OCI-LY1 (cell line): ENCODE measurements around the gene ZNF319.

Experiments
- H2AFZ ChIP-seq: fragments of 200-600 bp; sonication (generic), shearing (Covaris generic); 2 replicates; pipeline ENCODE4 v1.6.0; 2014; ENCODE audit warnings: antibody characterized with exemption, mild to moderate bottlenecking, low read length
- H3F3A ChIP-seq: fragments of 200-600 bp; sonication (generic), shearing (Covaris generic); 2 replicates; pipeline ENCODE4 v1.6.0; 2014; ENCODE audit warnings: mild to moderate bottlenecking, antibody characterized with exemption, low read length, moderate library complexity; ENCODE audit not compliant: insufficient read depth
- H3K27ac ChIP-seq: fragments of 200-600 bp; sonication (generic); 2 replicates; pipeline ENCODE4 v1.5.1; 2014; ENCODE audit warnings: low read length, mixed run types, mild to moderate bottlenecking, low read depth; ENCODE audit not compliant: poor library complexity, severe bottlenecking
- H3K27me3 ChIP-seq: fragments of 200-600 bp; sonication (generic); 2 replicates; pipeline ENCODE4 v1.6.0; 2014; ENCODE audit warnings: antibody characterized with exemption, mild to moderate bottlenecking, low read length, moderate library complexity; ENCODE audit not compliant: insufficient read depth
- H3K36me3 ChIP-seq: fragments of 200-600 bp; sonication (generic); 2 replicates; pipeline ENCODE4 v1.6.1; 2014; ENCODE audit warnings: mild to moderate bottlenecking, antibody characterized with exemption, low read length, moderate library complexity, mixed read lengths; ENCODE audit not compliant: insufficient read depth
- H3K4me1 ChIP-seq: fragments of 200-600 bp; sonication (generic); 2 replicates; pipeline ENCODE4 v1.5.1; 2014; ENCODE audit warnings: mild to moderate bottlenecking, low read length, moderate library complexity; ENCODE audit not compliant: insufficient read depth, severe bottlenecking
- H3K4me2 ChIP-seq: fragments of 200-600 bp; sonication (generic), shearing (Covaris generic); 2 replicates; pipeline ENCODE4 v1.6.1; 2014; ENCODE audit warnings: low read length
- H3K4me3 ChIP-seq: fragments of 200-600 bp; sonication (generic); 2 replicates; pipeline ENCODE4 v1.5.1; 2014; ENCODE audit warnings: low read length, low read depth, mild to moderate bottlenecking, mixed read lengths; ENCODE audit not compliant: poor library complexity, severe bottlenecking
- H3K79me2 ChIP-seq: fragments of 200-600 bp; shearing (Covaris generic); 2 replicates; pipeline ENCODE4 v1.6.1; 2016; ENCODE audit warnings: mixed run types, low read length, mixed read lengths; ENCODE audit not compliant: insufficient read depth
- H3K9ac ChIP-seq: fragments of 200-600 bp; sonication (generic), shearing (Covaris generic); 2 replicates; pipeline ENCODE4 v1.6.1; 2014; ENCODE audit warnings: mild to moderate bottlenecking, low read length, mixed read lengths
- H3K9me2 ChIP-seq: fragments of 200-600 bp; sonication (generic), shearing (Covaris generic); 2 replicates; pipeline ENCODE4 v1.6.1; 2014; ENCODE audit warnings: low read depth, mild to moderate bottlenecking, low read length, mixed read lengths
- H3K9me3 ChIP-seq: fragments of 200-600 bp; shearing (Covaris generic); 2 replicates; pipeline ENCODE4 v1.6.1; 2014; ENCODE audit warnings: low read length, mixed read lengths
- H4K20me1 ChIP-seq: fragments of 200-600 bp; sonication (generic), shearing (Covaris generic); 2 replicates; pipeline ENCODE4 v1.6.0; 2016; ENCODE audit warnings: mild to moderate bottlenecking, low read length; ENCODE audit not compliant: insufficient read depth
- CTCF ChIP-seq: fragments of 200-600 bp; sonication (generic), shearing (Covaris generic); IDR thresholded peaks from 2 replicates; pipeline ENCODE4 v1.5.1; 2017; ENCODE audit warnings: mild to moderate bottlenecking, antibody characterized with exemption, low read length, moderate library complexity, mixed read lengths
- EZH2 ChIP-seq: fragments of 200-600 bp; sonication (generic), shearing (Covaris generic); IDR thresholded peaks from 2 replicates; pipeline ENCODE4 v1.8.0; 2017; ENCODE audit warnings: borderline replicate concordance, mixed run types, mild to moderate bottlenecking, antibody characterized with exemption, low read length, moderate library complexity, mixed read lengths

Gene ZNF319

GRCh38 chr16:58029410-58029809 is 28.9 kb upstream of the ZNF319 start:
- H3K27me3 ChIP-seq = no peaks in the 10 kb centered on the region
- no peaks in the 10 kb centered on the region for H3K9me3 ChIP-seq

GRCh38 chr16:58028541-58029070 is 28.1 kb upstream of the ZNF319 start:
- Histone ChIP-seq H4K20me1 (no peaks in the 10 kb centered on the region), H3K27me3 (no peaks in the 10 kb centered on the region), H3K4me1 (peaks cover 25% of the 10 kb centered on the region), H3K9me2 (no peaks in the 10 kb centered on the region), H3K36me3 (no peaks in the 10 kb centered on the region), H3K9me3 (no peaks in the 10 kb centered on the region), H3K79me2 (no peaks in the 10 kb centered on the region), H2AFZ (no peak overlapping the region), H3K27ac (no peak overlapping the region), H3K4me3 (no peak overlapping the region), H3K9ac (no peak overlapping the region), H3K4me2 (no peak overlapping the region), H3F3A (no peaks in the 10 kb centered on the region)
- TF ChIP-seq EZH2 (no peak), CTCF (no peak)

More at GRCh38 chr16:58029410-58029809, 28.9 kb upstream of the ZNF319 start:
- Histone ChIP-seq H3K27ac (no peak overlapping the region), H3K4me3 (no peak overlapping the region), H4K20me1 (no peaks in the 10 kb centered on the region), H3K4me1 (peaks cover 24% of the 10 kb centered on the region), H3K9ac (no peak overlapping the region), H3K79me2 (no peaks in the 10 kb centered on the region), H3K9me2 (no peaks in the 10 kb centered on the region), H3K4me2 (no peak overlapping the region), H3K36me3 (no peaks in the 10 kb centered on the region), H3F3A (no peaks in the 10 kb centered on the region), H2AFZ (no peak overlapping the region)
- no peak for TF ChIP-seq CTCF
- no peak for TF ChIP-seq EZH2

GRCh38 chr16:58027916-58028455 is 27.5 kb upstream of the ZNF319 start:
- H3K27me3 ChIP-seq = no peaks in the 10 kb centered on the region
- TF ChIP-seq CTCF (no peak), EZH2 (no peak)
- no peaks in the 10 kb centered on the region for H3K36me3 ChIP-seq
- no peak overlapping the region for H3K4me3 ChIP-seq
- H3F3A ChIP-seq = no peaks in the 10 kb centered on the region
- no peak overlapping the region for H3K9ac ChIP-seq
- H3K4me2 ChIP-seq = no peak overlapping the region
- no peaks in the 10 kb centered on the region for H3K9me3 ChIP-seq
- H3K27ac ChIP-seq = no peak overlapping the region
- no peaks in the 10 kb centered on the region for H4K20me1 ChIP-seq
- H3K4me1 ChIP-seq = peaks cover 25% of the 10 kb centered on the region
- H3K9me2 ChIP-seq = no peaks in the 10 kb centered on the region
- no peaks in the 10 kb centered on the region for H3K79me2 ChIP-seq
- no peak overlapping the region for H2AFZ ChIP-seq
